NCI-H2029 (cell line): Measurements from ENCODE around the gene LCK.
"Not testable (repeated sequence)": the region's sequence is repeated elsewhere in the genome, so short reads cannot be mapped to it uniquely, and the experiment has no call there.

Experiments used
- DNase-seq: peaks from one replicate; lab custom pipeline; 2025; lab: John Stamatoyannopoulos, UW

LCK gene

GRCh38 chr1:32274646-32275340 is 23.7 kb downstream of the LCK start:
- no peak for DNase-seq

- DNase-seq: peak; percentile 3
These were observed 24.4 kb downstream of the LCK start for GRCh38 chr1:32275424-32275823.

- no peak for DNase-seq
These were observed 25.1 kb downstream of the LCK start for GRCh38 chr1:32276032-32276782.

DNA sequence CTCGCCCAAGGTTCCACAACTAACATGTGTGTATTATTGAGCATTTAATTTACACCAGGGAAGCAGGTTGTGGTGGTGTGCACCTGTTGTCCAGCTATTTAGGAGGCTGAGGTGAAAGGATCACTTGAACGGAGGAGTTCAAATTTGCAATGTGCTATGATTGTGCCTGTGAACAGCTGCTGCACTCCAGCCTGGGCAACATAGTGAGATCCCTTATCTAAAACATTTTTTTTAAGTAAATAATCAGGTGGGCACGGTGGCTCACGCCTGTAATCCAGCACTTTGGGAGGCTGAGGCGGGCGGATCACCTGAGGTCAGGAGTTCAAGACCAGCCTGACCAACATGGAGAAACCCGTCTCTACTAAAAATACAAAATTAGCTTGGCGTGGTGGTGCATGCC is 33.7 kb downstream of the LCK start:
- DNase-seq: not testable (repeated sequence)

GRCh38 chr1:32285658-32286057 is 34.6 kb downstream of the LCK start:
- no peak for DNase-seq

DNA sequence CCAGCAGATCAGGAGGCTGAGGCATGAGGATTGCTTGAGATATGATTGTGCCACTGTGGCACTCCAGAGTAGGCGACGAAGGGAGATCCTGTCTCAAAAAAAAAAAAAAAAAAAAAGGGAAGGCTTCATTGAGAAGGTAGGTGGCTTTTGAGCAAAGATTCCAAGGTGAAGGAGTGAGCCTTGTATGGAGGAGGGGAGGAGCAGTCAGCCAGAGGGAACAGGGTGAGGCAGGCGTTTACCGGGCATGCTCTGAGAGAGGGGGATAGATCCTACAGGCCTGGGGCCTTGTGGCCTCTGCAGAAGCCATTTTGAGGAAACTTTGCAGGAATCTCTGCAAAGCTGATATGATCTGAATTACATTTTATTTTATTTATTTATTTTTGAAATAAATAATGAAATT is 35.7 kb downstream of the LCK start:
- no peak for DNase-seq

DNA sequence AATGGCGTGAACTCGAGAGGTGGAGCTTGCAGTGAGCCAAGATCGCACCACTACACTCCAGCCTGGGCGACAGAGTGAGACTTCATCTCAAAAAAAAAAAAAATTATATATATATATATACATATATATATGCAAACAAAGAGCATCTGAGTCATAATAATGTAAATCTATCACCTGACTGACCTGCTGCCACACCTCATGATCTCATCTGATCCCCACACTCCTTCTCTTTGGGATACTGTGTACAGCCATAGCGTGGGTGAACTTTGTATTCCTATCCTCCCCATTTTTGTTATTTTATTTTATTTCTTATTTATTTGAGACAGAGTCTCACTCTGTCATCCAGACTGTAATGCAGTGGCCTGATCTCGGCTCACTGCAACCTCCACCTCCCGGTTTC is 38.2 kb downstream of the LCK start:
- no peak for DNase-seq

GRCh38 chr1:32291145-32291707 is 40.2 kb downstream of the LCK start:
- no peak for DNase-seq

GRCh38 chr1:32291708-32292538 is 40.9 kb downstream of the LCK start, which contains the start of gene HDAC1:
HDAC1 (plus strand) TSS chr1:32292083; CDS start chr1:32292170, 87 bp downstream.
- DNase-seq: peak; percentile 92

- DNase-seq: not testable (repeated sequence)
These were observed 47.1 kb downstream of the LCK start for GRCh38 chr1:32298211-32298610.

DNA sequence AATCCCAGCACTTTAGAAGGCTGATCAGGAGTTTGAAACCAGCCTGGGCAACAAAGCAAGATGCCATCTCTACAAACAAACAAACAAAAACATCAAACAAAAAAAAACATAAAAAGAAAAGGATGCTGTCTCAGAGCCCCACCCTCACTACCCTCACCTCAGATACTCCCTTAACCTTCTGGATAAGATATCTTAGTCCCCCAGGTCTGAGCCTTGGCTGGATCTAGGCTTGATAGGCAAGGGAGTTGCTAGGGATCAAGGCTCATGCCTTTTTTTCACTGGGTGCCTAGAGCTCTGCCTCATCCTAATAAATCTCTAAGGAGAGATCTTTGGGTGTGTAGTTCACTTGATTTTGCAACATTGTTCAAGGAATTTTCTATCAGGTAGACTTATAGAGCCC is 48.3 kb downstream of the LCK start:
- DNase-seq: no peak

DNA sequence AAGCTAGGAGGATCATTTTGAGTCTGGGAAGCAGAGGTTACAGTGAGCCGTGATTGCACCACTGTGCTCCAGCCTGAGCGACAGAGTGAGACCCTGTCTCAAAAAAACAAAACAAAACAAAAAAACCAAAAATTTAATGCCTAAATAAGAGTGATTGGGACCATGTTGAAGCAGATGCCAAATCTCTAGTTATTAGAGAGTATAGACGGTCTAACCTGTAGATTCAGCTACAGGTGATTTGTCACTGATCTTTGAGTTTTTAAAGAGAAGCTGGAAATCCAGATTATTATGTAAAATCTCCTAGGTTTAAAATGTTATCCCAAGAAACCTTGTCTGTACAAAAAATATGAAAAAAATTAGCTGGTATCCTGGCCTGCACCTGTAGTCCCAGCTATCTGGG is 52.3 kb downstream of the LCK start:
- no peak for DNase-seq

DNA sequence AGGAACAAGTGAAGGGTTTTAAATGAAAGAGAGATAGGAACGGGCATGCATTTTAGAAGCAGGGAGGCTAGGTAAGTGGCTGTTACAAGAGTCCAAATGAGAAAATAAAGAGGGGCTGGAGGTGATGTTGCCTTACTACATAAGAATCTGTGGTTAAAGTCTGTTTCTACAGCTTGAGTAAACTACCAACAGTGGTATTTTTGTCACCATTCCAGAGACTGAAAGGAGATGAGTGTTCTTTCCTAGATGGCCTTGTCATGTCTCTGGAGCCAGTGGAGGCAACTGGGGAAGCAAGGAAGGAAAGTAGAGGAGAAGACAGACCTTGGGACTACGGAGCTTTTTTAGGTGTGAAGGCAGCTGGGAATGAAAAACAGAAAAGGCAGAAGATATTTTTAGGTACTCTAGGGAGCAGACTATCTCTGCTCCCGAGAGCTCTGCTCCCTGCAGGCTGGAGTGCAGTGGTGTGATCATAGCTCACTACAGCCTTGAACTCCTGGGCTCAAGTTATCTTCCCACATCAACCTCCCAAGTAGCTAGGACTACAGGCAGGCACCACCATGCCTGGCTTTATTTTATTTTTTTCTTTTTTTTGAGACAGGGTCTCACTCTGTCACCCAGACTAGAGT is 53.0 kb downstream of the LCK start:
- DNase-seq: no peak

GRCh38 chr1:32305310-32305709 is 54.2 kb downstream of the LCK start:
- no peak for DNase-seq

GRCh38 chr1:32307324-32307723 is 56.3 kb downstream of the LCK start:
- no peak for DNase-seq

GRCh38 chr1:32309960-32310359 is 58.9 kb downstream of the LCK start:
- peak; percentile 5 for DNase-seq

GRCh38 chr1:32311709-32312393 is 60.8 kb downstream of the LCK start:
- no peak for DNase-seq

DNA sequence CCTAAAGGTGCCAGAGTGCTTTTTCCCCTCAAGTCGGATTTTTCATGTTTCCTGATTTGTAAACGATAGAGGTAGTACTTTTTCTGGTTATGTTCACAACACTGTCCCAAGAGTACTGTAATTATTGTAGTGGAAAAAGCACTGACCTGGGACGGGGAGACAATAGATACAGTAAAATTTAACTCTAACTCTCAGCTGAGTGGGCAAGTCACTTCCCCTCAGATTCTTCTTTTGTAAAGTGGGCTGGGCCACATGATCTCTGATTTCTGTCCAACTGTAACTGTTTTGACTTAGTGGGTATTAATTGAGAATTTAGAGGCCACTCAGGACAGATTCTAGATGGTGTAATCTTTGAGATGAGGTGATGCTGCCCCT is 65.8 kb downstream of the LCK start:
- DNase-seq: no peak

DNA sequence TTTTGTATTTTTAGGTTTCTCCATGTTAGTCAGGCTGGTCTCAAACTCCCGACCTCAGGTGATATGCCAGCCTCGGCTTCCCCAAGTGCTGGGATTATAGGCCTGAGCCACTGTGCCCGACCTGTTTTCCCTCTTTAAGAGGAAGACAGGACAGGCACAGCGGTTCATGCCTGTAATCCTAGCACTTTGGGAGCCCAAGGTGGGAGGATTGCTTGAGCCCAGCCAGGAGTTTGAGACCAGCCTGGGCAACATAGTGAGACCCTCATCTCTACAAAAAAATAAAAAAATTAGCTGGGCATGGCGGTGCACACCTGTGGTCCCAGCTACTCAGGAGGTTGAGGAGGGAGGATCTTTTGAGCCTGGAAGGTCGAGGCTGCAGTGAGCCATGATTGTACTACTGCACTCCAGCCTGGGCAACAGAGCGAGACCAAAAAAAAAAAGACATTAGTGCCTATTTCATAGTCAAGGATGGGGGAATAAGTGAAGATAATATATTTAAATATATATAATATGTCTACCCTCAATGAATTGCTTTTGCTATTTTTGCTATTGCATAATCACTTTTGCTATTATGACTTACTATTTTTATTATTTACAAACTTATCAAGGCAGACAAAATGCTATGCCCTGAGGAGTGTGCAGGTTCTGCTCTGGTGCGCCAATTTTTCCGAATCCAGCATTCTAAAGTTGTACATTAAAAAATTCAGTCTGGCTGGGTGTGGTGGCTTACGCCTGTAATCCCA is 67.2 kb downstream of the LCK start:
- no peak for DNase-seq

- DNase-seq: peak; percentile 16
These were observed 70.7 kb downstream of the LCK start for GRCh38 chr1:32321712-32322291.
